Right lung (tissue), 5 donors: Measurements from ENCODE around the gene SIGLEC11. TPM values are rescaled to one million over a fixed set of nuclear protein-coding genes. Genes with fewer than 3 reads are reported as not detected.
"Not testable (repeated sequence)": the region's sequence is repeated elsewhere in the genome, so short reads cannot be mapped to it uniquely, and the experiment has no call there.

Experiments
- DNase-seq, 2 donors: peaks; one replicate each; pipeline ENCODE4 v3.0.0-alpha.2; 2013
- polyA plus RNA-seq, 5 donors: library from polyadenylated mRNA; unstranded; fragments of 120-200 nt; gene quantifications; one replicate each; pipeline versions ENCODE4 v1.2.1 to v1.2.3, GENCODE V29; 2013; ENCODE audit warnings: inconsistent platforms in 1 of 5, low replicate concordance in 1 of 5; ENCODE audit not compliant: insufficient read length in 5 of 5, insufficient read depth in 1 of 5

The SIGLEC11 gene
- polyA plus RNA-seq, 5 donors, result 0.23 to 0.97 (median 0.52) TPM

GRCh38 chr19:49981603-49982593 is 20.9 kb upstream of the SIGLEC11 start:
- DNase-seq, result no peak

DNA sequence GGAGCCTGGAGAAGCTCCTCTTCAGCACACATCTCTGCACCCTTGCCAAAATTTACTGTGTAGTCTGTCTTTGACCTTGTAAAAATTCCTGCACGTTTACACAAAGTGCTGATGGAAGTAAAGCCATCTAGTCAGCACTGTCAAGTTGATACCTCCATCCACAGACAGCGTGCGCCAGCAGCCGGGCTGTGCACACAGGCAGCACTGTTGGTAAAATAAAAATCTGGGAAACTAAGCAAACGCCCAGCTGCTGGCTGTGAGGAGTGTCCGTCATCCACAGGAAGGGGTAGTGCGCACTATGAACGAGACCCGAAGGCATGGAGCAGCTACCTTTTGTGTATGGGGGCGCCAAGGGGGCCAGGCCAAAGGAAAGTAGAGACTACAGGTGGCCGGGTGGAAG is 17.4 kb upstream of the SIGLEC11 start:
- no peak for DNase-seq

- DNase-seq, result no peak
These were observed 16.9 kb upstream of the SIGLEC11 start for GRCh38 chr19:49977881-49978280.

GRCh38 chr19:49977076-49977475 is 16.1 kb upstream of the SIGLEC11 start:
- DNase-seq, result no peak

GRCh38 chr19:49976496-49976895 is 15.5 kb upstream of the SIGLEC11 start:
- no peak for DNase-seq

DNA sequence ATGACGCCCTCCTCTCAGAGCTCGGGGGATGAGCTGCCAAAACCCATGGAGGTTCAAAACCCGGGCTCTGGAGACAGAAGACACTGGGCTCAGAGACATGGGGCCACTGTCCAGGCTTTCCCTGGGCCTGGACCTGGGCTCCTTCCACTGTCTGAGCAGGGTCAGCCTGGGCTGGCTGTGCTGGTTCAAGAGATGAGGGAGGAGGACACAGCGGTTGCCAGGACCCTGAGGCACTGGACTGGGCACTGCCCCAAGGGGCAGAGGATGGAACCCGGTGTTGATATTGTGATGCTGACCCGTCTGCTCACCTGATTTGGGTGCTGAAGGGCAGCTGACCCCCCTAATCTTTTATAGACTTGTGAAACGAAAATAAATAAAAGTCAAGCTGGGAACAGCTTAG is 14.1 kb upstream of the SIGLEC11 start:
- DNase-seq, result no peak

GRCh38 chr19:49973987-49974386 is 13.0 kb upstream of the SIGLEC11 start:
- DNase-seq, result no peak

- no peak for DNase-seq
These were observed 11.9 kb upstream of the SIGLEC11 start for GRCh38 chr19:49972841-49973240.

GRCh38 chr19:49971991-49972411 is 11.0 kb upstream of the SIGLEC11 start:
- DNase-seq, result no peak

DNA sequence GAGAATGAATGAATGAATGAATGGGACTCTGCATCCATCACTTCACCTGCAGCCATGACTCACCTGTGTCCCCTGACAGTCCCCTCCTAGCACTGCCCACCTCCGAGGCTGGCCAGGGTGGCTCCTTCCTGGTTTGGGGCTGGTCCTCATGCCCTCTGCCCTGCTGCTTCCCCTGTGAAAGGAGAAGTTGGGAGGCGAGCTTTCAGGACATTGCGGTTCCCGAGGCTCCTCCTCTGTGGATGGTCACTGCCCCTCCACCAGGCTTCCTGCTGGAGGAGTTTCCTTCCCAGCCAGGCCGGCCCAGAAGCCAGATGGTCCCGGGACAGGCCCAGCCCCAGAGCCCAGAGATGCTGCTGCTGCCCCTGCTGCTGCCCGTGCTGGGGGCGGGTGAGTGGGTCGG is 8.4 kb upstream of the SIGLEC11 start:
- not testable (repeated sequence) for DNase-seq

DNA sequence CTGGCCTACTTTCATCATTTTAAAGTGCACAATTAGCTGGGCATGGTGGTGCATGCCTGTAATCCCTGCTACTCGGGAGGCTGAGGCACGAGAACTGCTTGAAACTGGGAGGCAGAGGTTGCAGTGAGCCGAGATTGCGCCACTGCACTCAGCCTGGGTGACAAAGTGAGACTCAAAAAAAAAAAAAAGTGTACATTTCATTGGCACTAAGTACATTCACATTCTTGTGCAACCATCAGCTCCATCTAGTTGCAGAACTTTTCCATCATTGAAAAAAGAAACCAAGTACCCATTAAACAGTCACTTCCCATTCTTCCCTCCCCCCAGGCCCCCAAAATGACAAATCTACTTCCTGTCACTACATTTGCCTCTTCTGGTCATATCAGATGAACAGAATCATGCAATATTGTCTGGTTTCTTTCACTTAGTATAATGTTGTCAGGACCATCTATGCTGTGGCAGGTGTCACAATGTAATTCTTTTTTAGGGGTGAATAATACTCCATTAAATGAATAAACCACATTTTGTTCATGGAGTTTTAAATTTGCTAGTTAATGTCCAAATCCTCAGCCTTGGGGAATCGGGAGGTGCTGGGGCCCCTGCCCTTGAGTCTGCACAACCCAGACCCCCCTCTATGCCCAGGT is 7.4 kb upstream of the SIGLEC11 start:
- no peak for DNase-seq

DNA sequence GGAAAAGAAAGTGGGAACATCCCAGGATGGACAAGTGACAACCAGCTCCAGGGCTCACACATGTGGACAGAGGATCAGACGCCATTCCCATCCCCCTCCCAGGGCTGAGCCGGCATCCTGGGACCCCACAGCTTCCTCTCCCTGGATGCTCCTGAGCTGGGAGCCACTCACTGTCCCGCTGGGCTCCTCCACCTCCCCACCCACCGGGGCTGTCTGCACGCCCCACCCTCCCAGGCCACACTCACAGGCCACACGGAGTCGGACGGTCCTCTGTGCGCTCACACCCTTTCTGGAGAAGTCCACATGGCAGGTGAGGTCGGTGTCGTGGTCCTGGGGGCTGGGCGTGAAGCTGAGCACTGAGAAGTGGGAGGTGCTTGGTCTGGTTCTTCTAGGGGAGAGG is 1.1 kb downstream of the SIGLEC11 start:
- not testable (repeated sequence) for DNase-seq

DNA sequence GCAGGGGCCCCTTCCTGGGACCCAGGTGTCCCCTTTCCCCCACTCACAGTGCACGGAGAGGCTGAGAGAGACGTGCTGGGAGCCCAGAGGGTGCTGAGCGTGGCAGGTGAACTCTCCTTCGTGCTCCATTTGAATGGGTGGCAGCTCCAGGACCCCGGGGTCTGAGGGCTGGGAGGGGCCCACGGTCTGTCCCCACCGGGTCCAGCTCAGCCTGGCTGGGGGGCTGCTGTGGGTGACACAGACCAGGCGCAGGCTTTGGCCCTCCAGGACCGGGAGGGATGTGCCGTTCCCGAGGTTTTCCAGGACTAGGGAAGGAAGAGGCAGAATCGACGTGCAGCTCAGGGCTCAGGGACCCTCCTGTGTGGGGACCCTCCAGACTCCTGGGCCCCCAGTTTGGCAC is 2.4 kb downstream of the SIGLEC11 start:
- DNase-seq, result not testable (repeated sequence)

- DNase-seq, result not testable (repeated sequence)
These were observed 2.8 kb downstream of the SIGLEC11 start for GRCh38 chr19:49958144-49958543.

GRCh38 chr19:49957262-49957915 is 3.6 kb downstream of the SIGLEC11 start:
- no peak for DNase-seq

DNA sequence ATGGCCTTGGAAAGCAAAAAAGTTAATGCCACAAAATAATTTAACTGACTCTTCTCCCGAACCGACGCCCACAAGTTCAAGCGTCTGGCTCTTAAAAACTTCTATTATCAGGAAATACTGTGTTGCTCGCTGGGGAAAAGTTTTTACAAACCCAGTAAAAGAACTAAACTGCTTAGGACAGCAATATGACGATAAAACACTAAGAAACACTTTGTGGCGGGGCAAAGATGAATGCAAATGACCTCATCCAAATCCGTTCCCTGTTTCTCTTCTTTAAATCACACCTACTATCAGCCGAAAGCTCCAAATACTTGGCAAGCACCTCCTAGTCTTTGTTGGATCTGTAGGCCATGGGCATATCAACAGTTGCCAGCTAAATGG is 4.9 kb downstream of the SIGLEC11 start:
- no peak for DNase-seq

DNA sequence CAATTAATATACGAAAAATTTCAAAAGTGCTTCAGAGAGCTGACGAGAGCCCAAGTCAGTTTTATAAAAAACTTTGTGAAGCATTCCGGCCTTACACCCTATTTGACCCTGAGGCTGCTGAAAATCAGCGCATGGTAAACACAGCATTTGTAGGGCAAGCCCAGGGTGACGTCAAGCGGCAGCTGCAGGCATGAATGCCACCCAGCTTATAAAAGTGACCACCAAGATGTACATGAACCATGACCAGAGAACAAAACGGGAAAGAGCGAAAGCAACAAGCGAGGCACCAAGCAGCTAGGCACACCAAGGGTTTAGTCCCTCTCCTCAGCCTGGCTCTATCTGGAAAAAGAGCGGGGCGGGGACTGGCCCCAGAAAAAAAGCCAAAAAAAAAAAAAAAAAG is 6.0 kb downstream of the SIGLEC11 start:
- DNase-seq, result peak in 1 of 2 donors; percentile 37

DNA sequence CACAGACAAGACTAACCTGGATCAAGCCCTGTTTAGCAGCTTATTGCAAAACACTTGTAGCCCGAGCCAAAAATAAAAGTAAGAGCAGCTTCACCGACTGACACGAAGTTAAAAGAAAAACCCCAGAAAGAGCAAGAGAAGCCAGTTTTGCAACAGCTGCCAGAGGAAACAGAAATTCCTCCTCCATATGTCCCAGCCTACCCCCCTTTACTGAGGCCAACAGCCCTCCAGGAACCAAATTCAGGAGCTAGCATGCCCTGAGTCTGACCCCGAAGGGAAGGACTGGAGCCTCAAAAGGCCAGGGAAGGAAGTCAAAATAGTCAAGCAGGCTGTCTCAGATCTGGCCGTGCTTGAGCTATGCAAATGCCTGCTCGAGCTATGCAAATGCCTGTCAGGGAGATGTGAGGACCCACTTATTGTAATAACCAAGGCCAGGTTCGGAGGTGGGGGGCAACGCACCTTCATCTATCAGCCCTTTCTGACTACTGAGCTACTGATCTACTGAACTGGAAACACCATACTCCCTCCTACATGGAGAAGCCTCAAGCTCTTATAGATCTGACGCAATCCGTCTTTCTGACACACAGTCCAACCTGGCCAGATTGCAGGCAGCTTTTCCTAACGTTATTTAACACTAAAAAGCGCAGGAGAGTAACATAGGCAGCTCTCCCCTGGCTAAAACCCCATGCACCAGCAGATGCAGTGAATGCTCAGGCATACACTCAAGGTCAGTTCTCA is 6.7 kb downstream of the SIGLEC11 start:
- peak in 1 of 2 donors; percentile 44 for DNase-seq

GRCh38 chr19:49953416-49953815 is 7.6 kb downstream of the SIGLEC11 start:
- no peak for DNase-seq

DNA sequence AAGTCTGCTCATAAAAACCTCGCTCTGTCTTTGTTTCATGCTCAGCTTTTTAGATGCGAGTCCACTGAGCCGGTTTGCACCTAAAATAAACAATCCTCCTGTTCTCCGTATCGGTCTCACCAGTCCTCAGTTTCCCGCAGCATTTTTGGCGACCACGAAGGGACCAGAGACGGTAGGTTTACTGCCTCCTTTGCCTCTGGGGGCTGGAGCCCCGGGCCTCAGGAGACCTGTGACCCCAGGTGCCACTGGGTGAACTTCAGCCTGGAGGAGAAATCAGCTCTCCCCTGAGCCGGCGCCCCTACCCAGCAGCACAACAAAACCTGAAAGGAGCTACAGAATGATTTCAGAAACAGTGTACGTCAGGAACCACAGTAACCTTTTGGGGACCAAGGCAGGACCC is 8.1 kb downstream of the SIGLEC11 start:
- no peak for DNase-seq

- no peak for DNase-seq
These were observed 8.5 kb downstream of the SIGLEC11 start for GRCh38 chr19:49952479-49952836.
